Effector memory CD8-positive, alpha-beta T cell (primary cell): Measurements from ENCODE around the gene MOCS2.

Experiments used
- ATAC-seq: fragments of 150-1000 bp; cut with Tn5 transposase; replicated peaks from 2 replicates; pipeline ENCODE4 v1.10.0; 2021; ENCODE audit warnings: mild to moderate bottlenecking, moderate library complexity
- DNase-seq, 3 experiments: peaks; one replicate each; pipeline ENCODE4 v3.0.0; 2021
- H3K27ac Mint-ChIP-seq, 2 donors: one replicate each; pipeline ENCODE4 v1.8.0; 2022; ENCODE audit warnings: mild to moderate bottlenecking in 2 of 2, mixed read lengths in 2 of 2, moderate library complexity in 2 of 2
- H3K27me3 Mint-ChIP-seq, 2 donors: one replicate each; pipeline ENCODE4 v1.8.0; 2022; ENCODE audit warnings: mixed read lengths in 2 of 2
- H3K36me3 Mint-ChIP-seq: one replicate; pipeline ENCODE4 v1.8.0; 2022; ENCODE audit warnings: mild to moderate bottlenecking, moderate library complexity, mixed read lengths; ENCODE audit not compliant: insufficient read depth
- H3K4me1 Mint-ChIP-seq, 2 donors: one replicate each; pipeline ENCODE4 v1.8.0; 2022; ENCODE audit warnings: low read depth in 2 of 2, mixed read lengths in 2 of 2
- H3K4me3 Mint-ChIP-seq, 2 donors: one replicate each; pipeline ENCODE4 v1.8.0; 2022; ENCODE audit warnings: mild to moderate bottlenecking in 2 of 2, mixed read lengths in 2 of 2, moderate library complexity in 2 of 2
- H3K9me3 Mint-ChIP-seq, 2 donors: one replicate each; pipeline ENCODE4 v1.8.0; 2022; ENCODE audit warnings: mixed read lengths in 2 of 2
- total RNA-seq, 9 experiments: gene quantifications; one replicate each; lab custom pipeline; 2026; lab: John Stamatoyannopoulos, UW

Gene MOCS2, protein sequence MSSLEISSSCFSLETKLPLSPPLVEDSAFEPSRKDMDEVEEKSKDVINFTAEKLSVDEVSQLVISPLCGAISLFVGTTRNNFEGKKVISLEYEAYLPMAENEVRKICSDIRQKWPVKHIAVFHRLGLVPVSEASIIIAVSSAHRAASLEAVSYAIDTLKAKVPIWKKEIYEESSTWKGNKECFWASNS
- 9.4 to 30.6 (median 25.7) reads per million in 9 experiments for total RNA-seq

DNA sequence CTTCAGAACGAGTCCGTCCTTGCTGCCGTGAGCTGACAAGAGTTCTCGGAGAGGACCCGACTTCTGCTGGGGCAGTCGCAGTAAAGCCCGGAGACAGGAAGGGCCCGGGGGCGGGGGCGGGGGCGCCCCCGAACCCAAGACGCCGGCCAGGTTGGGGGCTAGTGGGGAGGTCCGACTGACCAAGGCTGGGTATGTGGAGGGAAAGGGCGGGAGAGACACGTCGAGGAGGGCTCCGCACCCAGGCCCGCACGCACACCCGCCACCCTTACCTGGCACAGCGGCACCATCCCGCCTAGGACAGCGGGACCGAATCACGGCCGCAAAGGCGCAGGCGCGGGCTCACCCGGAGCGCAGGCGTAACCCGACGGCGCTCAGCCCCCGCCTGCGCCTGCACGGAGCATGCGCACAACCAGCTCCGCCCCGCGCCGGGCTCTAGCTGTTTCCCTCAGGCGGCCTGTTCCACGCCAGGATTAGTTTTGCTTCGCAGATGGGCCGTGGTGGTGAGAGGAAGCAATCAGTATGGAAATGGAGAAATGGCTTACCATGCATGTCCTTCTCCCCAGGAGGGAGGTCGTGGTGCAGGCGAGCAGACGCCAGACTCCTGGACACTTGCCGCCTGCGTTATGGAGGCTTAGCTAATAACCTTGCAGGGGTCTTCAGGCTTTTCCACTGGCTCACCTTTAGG, at the start of gene MOCS2:
Gene MOCS2 (minus strand): TSS at position 315 of the 685 bp plus-strand sequence. CDS start 2,583 bp downstream, outside the sequence.
- Mint-ChIP-seq H3K4me3 (peak within 1 kb of the TSS; percentile 90 to 98), H3K36me3 (peaks cover 4% of the 10 kb centered on the region), H3K27ac (peak within 1 kb of the TSS; percentile 92 to 96), H3K27me3 (no peaks in the 10 kb centered on the region), H3K9me3 (no peaks in the 10 kb centered on the region), H3K4me1 (peaks cover 20 to 35% of the 10 kb centered on the region in 2 donors)
- peak; percentile 85 to 88 (median 85) for DNase-seq
- peak; percentile 97 for ATAC-seq

DNA sequence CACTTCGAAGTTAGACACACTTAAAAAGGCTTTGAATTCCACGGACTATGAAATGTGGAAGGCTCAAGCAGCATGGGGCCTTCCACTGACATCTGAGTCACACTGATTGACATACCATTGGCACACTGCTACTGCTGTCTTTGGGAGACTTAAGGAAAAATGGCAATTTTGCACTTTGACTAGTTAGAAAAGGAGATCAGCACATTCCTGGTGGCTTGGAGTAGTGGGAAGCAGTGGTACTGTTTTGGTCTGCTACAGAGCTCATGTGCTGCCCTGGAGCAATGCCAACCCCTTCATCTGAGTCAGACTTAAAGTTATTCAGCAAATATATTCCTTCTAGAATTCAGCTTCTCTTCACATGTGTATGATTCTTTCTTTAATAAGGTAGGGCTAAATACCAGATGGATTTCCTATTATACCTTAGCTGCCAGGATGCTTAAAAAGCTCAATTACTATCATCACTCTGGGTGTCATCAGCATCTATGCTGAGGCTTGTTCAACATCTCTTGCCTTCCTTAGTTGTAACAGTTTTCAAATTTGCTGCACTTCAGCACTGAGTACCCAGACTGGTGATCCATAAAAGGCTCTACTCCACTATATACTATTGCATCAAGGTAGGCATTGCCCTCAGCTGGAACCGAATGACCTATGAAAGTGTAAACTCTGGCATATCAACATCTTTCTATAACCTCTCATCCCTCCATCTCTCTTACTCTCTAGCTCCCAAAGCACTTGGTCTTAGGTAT, 42.3 kb upstream of the MOCS2 start:
- Mint-ChIP-seq H3K9me3 (no peaks in the 10 kb centered on the region), H3K27me3 (peaks cover 8% of the 10 kb centered on the region in 2 donors), H3K4me3 (no peak overlapping the region), H3K27ac (no peak overlapping the region), H3K4me1 (no peaks in the 10 kb centered on the region), H3K36me3 (no peaks in the 10 kb centered on the region)
- DNase-seq = no peak
- no peak for ATAC-seq

DNA sequence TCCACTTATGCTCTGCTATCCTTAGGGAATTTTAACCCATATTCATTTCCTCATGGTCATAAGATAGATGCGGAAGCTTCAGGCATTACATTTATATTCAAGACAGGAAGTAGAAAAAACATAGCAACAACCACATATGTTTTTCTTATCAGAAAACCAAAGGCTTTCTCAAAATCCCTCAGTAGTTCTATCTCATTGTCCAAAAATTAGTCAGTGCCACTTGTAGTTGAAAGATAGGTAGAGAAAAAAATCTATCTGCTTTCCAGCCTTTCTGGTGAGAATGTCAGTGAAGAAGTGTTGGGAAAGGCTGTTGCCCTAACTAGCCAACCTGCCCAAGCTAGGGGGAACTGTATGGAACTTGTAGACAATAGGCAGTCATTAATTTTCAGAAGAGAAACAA, 23.5 kb upstream of the MOCS2 start:
- no peaks in the 10 kb centered on the region for H3K9me3 Mint-ChIP-seq
- no peak for ATAC-seq
- H3K4me1 Mint-ChIP-seq = no peaks in the 10 kb centered on the region
- H3K27me3 Mint-ChIP-seq = peaks cover 0 to 6% of the 10 kb centered on the region in 2 donors
- H3K36me3 Mint-ChIP-seq = no peaks in the 10 kb centered on the region
- no peak overlapping the region for H3K4me3 Mint-ChIP-seq
- DNase-seq = no peak
- no peak overlapping the region for H3K27ac Mint-ChIP-seq

DNA sequence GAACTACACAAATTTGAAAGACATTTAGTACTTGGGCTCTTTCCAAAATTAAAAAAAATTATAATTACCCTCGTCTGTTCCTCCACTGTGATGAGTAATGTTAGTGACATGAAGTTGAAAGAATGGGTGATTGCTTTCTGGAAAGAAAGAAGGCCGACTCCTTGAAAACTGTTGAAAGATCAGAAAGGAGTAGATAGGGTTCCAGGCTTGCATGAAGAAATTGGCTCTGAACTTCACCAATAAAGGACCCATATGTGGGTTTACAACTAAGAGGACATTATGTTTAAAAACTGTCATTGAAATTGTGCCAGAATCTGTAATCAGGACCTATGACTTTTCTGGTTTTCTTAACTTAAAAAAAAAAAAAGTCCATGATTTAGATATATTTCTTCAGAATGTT, 20.7 kb upstream of the MOCS2 start:
- Mint-ChIP-seq H3K4me1 (no peaks in the 10 kb centered on the region), H3K4me3 (no peak overlapping the region), H3K36me3 (no peaks in the 10 kb centered on the region), H3K9me3 (no peaks in the 10 kb centered on the region), H3K27ac (no peak overlapping the region), H3K27me3 (peaks cover 10 to 13% of the 10 kb centered on the region in 2 donors)
- DNase-seq = no peak
- no peak for ATAC-seq

DNA sequence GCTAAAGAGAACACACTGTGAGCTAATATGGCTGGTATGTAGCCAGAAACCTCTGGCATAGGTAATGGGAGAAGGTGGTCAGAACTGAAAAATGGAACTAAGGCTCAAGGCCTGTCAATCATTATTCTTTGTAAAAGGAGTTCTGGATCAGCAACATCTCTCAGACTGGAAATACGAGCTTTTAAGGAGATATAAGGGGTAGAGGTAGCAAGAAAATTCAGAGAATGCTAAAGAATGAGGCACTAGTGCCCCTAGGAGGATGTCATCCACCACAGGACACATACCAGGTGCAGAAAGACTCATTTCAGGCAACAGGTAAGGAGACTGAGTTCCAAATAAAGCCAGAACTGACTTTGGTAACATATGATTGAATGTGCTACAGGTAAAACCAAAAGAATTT, 18.9 kb upstream of the MOCS2 start:
- Mint-ChIP-seq H3K27me3 (peaks cover 10 to 13% of the 10 kb centered on the region in 2 donors), H3K27ac (no peak overlapping the region), H3K4me3 (no peak overlapping the region), H3K4me1 (no peaks in the 10 kb centered on the region), H3K36me3 (no peaks in the 10 kb centered on the region), H3K9me3 (no peaks in the 10 kb centered on the region)
- DNase-seq (no peak), ATAC-seq (no peak)

DNA sequence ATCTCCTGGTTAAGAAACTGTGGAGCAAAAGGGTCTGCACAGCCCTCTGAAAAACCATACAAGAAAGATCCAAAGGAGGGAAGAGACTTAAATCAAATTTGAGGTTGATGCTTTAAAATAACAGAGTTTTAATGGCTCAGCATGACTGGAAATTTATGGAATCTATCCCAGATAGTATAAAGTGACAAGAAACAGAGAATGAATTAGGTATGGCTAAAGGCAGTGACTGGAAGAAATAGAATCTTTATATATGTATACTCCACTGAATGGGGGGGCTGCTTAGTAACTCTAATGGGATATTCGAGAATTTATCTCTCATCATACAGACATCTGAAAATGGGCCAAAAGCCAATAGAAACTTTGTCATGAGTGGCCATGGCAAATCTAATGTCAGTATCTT, 17.6 kb upstream of the MOCS2 start:
- no peak for ATAC-seq
- H3K27me3 Mint-ChIP-seq = peaks cover 10 to 13% of the 10 kb centered on the region in 2 donors
- H3K27ac Mint-ChIP-seq = no peak overlapping the region
- DNase-seq = no peak
- H3K4me1 Mint-ChIP-seq = no peaks in the 10 kb centered on the region
- H3K9me3 Mint-ChIP-seq = no peaks in the 10 kb centered on the region
- no peak overlapping the region for H3K4me3 Mint-ChIP-seq
- no peaks in the 10 kb centered on the region for H3K36me3 Mint-ChIP-seq

DNA sequence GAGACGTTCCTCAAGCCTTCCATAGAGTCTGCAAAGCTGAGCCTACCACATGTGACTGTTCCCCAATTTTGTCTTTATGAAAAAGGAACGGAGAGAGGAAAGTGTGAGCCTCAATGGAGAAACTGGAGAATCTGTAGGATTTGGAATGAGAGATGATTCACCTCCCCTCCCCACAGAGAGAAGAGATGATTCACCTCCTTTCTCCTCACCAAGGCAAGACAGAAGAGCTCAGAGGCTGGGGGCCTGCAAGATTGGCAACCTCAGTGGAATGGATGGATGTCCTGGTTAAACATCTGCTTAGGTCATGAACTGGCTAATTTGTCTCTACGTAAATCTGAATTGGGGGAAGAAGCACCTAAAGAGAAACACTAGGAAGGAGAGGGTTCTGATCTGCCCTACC, 17.0 kb upstream of the MOCS2 start:
- no peak overlapping the region for H3K4me3 Mint-ChIP-seq
- no peak overlapping the region for H3K27ac Mint-ChIP-seq
- H3K9me3 Mint-ChIP-seq = no peaks in the 10 kb centered on the region
- H3K27me3 Mint-ChIP-seq = peaks cover 10 to 13% of the 10 kb centered on the region in 2 donors
- ATAC-seq = no peak
- H3K36me3 Mint-ChIP-seq = no peaks in the 10 kb centered on the region
- H3K4me1 Mint-ChIP-seq = no peaks in the 10 kb centered on the region
- DNase-seq = no peak

DNA sequence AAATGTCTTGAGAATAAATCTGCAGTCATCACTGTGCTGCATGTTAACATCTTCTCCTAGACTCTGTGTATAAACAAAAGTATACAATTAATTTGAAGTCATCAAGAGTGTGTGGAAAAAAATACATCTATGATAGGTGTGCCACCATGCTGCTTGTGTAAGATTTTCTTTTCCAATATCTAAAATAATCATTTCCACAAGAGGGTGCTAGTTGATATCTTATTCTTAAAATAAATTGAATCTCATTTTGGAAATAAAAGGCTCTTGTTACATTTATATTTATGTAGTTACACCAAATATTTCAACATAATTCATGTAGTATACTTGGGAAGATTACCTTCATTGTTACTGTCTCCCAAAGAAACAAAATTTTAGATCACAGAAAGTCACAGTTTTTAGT, 14.1 kb upstream of the MOCS2 start:
- ATAC-seq (no peak), DNase-seq (no peak)
- Mint-ChIP-seq H3K4me3 (no peak overlapping the region), H3K27ac (no peak overlapping the region), H3K4me1 (no peaks in the 10 kb centered on the region), H3K27me3 (peaks cover 8 to 15% of the 10 kb centered on the region in 2 donors), H3K36me3 (no peaks in the 10 kb centered on the region), H3K9me3 (no peaks in the 10 kb centered on the region)

DNA sequence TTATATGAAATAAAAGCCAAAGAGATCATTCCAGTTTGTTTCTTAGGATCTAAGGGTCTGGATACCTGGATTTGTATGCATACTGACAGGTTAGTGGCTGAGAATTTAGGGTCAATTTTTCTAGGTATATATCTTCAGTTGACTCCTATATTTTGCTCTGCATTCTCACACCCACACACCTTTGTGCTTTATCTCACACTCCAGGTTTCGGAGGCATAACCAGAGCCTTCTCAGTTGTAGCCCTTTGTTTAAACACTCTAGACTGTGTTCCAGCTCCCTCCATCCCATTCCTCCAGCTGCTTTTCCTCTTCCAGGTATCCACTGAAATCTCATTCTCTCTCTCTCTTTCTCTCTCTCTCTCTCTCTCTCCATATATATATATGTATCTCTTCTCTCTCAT, 10.6 kb upstream of the MOCS2 start:
- Mint-ChIP-seq H3K27ac (no peak overlapping the region), H3K36me3 (no peaks in the 10 kb centered on the region), H3K4me1 (no peaks in the 10 kb centered on the region), H3K27me3 (peaks cover 0 to 13% of the 10 kb centered on the region in 2 donors), H3K9me3 (no peaks in the 10 kb centered on the region), H3K4me3 (no peak overlapping the region)
- ATAC-seq = no peak
- no peak for DNase-seq

DNA sequence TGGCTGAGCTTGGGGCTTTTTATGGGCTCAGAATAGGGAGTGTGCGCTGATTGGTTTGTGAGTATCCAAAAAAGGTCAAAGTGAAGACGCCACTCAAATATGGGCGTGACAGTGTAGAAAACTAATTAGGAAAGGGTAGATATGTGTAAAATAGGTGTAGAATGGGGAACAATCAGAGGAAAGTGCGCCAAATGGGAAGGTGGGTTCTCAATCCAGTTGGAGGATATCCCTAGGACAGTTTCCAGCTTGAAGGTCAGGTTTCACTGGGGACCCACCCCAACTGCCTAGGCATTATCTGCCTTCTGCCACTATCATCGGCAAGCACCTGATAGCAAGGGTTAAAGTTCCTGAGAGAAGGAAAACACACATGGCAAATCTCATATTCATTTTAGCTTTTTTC, 9.3 kb upstream of the MOCS2 start:
- no peaks in the 10 kb centered on the region for H3K36me3 Mint-ChIP-seq
- no peak overlapping the region for H3K4me3 Mint-ChIP-seq
- DNase-seq (no peak), ATAC-seq (no peak)
- no peaks in the 10 kb centered on the region for H3K9me3 Mint-ChIP-seq
- H3K4me1 Mint-ChIP-seq = no peaks in the 10 kb centered on the region
- H3K27ac Mint-ChIP-seq = no peak overlapping the region
- H3K27me3 Mint-ChIP-seq = peaks cover 0 to 13% of the 10 kb centered on the region in 2 donors

DNA sequence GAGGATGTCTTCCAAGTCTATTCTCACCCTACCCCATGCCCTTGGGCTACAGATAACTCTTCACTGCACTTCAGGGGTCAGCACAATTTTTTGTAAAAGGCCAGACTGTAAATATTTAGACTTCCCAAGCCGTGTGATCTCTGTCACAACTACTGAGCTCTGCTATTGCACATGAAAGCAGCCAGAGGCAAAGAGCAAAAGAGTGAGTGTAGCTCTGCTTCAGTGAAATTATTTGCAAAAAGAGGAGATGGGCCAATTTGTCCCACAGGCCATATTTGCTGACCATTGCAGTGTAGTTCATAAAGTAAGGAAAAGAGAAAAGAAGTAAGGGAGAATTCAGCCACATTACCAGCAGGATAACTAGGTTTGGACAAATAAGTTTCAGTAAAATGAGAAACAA, 7.0 kb upstream of the MOCS2 start:
- Mint-ChIP-seq H3K4me3 (no peak overlapping the region), H3K4me1 (no peaks in the 10 kb centered on the region), H3K9me3 (no peaks in the 10 kb centered on the region), H3K27me3 (peaks cover 0 to 13% of the 10 kb centered on the region in 2 donors), H3K27ac (no peak overlapping the region), H3K36me3 (no peaks in the 10 kb centered on the region)
- no peak for ATAC-seq
- DNase-seq = no peak

DNA sequence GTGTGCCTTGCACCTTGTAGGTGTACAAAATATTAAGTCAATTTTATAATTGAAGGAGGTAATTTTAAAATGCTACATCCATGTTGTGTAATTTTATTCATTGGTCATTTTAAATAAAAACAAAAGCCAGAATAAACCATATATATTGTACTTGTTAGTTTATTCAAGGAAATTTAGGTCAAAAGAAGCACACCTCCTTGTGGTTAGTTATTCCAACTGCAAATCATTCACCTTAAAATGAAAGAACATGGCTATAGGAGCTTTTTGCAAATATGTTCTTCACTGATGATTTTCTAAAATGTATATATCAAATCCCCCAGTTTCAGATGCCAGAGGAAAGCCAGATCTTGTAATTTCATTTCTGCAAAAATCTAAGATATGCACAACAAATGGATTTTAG, 5.4 kb upstream of the MOCS2 start:
- H3K27me3 Mint-ChIP-seq = peaks cover 0 to 8% of the 10 kb centered on the region in 2 donors
- no peak overlapping the region for H3K4me3 Mint-ChIP-seq
- no peak overlapping the region for H3K27ac Mint-ChIP-seq
- H3K9me3 Mint-ChIP-seq = no peaks in the 10 kb centered on the region
- DNase-seq (no peak), ATAC-seq (no peak)
- H3K4me1 Mint-ChIP-seq = peaks cover 6 to 11% of the 10 kb centered on the region in 2 donors
- no peaks in the 10 kb centered on the region for H3K36me3 Mint-ChIP-seq

DNA sequence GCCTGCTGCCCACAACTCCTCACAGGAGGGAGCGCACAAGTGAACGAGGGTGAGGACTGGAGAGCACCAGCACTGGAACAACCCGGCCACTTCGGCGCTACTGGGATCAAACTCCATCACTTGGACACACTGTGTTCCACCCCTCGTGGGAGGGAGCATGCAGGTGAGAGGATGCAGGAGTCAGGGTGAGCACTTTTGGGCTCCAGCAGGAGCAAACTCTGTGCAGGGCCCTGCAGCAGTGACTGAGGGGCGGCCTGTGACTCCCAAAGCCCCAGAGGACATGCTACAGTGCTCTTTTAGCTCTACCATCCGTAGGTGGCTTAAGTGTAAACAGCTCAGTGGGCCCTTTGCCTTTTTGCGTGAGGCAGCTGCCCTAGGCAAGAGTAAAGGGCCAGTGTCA, 4.4 kb upstream of the MOCS2 start:
- DNase-seq (no peak), ATAC-seq (no peak)
- Mint-ChIP-seq H3K4me1 (peaks cover 9 to 13% of the 10 kb centered on the region in 2 donors), H3K4me3 (no peak overlapping the region), H3K27ac (no peak overlapping the region), H3K36me3 (peaks cover 3% of the 10 kb centered on the region), H3K27me3 (peaks cover 0 to 8% of the 10 kb centered on the region in 2 donors), H3K9me3 (no peaks in the 10 kb centered on the region)

DNA sequence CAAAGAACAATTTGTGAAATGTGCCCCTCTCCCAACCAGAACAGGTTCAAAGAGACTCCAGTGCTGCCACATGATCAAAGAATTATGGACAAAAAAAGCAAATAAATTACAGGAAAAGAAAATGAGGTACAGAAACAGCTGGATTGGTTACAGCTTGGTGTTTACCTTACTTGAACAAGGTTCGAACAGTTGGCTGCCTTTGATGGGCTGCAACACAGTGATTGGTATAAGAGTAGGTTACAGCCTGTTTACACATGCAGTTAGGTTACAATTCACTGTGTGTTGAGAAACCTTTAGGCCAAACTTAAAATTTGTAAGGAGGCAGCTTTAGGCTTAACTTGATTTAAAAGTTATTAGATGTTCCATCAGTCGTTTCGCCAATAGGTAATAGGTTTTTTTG, 3.4 kb upstream of the MOCS2 start:
- Mint-ChIP-seq H3K4me3 (no peak overlapping the region), H3K27me3 (peaks cover 0 to under 1% of the 10 kb centered on the region in 2 donors), H3K36me3 (peaks cover 4% of the 10 kb centered on the region), H3K27ac (no peak overlapping the region), H3K9me3 (no peaks in the 10 kb centered on the region), H3K4me1 (peaks cover 10 to 13% of the 10 kb centered on the region in 2 donors)
- DNase-seq (no peak), ATAC-seq (no peak)
